Measurements from ENCODE around the gene POLR2F.

- TF ChIP-seq CTCF (IDR thresholded peaks at IDR 0.05) = no peak
- no peak for TF ChIP-seq POLR2A (IDR thresholded peaks at IDR 0.05)
These were observed 55.7 kb downstream of the POLR2F start for GRCh38 chr22:38009000-38009806.

All from body of pancreas (tissue), 4 donors.